Activated naive CD8-positive, alpha-beta T cell treated with anti-CD3 and anti-CD28 coated beads for 36 hours (primary cell): Measurements from ENCODE around the gene DAAM2. TPM values are rescaled to one million over a fixed set of nuclear protein-coding genes. Genes with fewer than 3 reads are reported as not detected.
A peak's percentile ranks its signal among the peaks of the same experiment; 100 is the strongest.

ENCODE experiments used
- DNase-seq: peaks from one replicate; pipeline ENCODE4 v3.0.0; 2021
- H3K27ac Mint-ChIP-seq: one replicate; pipeline ENCODE4 v1.8.0; 2022; ENCODE audit warnings: mild to moderate bottlenecking, moderate library complexity, mixed read lengths
- H3K27me3 Mint-ChIP-seq: one replicate; pipeline ENCODE4 v1.8.0; 2022; ENCODE audit warnings: mild to moderate bottlenecking, mixed read lengths
- H3K36me3 Mint-ChIP-seq: one replicate; pipeline ENCODE4 v1.8.0; 2021; ENCODE audit warnings: mild to moderate bottlenecking, mixed read lengths
- H3K4me1 Mint-ChIP-seq: one replicate; pipeline ENCODE4 v1.8.0; 2021; ENCODE audit warnings: mixed read lengths
- H3K4me3 Mint-ChIP-seq: one replicate; pipeline ENCODE4 v1.8.0; 2022; ENCODE audit warnings: mild to moderate bottlenecking, moderate library complexity, mixed read lengths
- H3K9me3 Mint-ChIP-seq: one replicate; pipeline ENCODE4 v1.8.0; 2022; ENCODE audit warnings: mixed read lengths
- total RNA-seq, 2 experiments: library from RNA; stranded (reverse); gene quantifications; one replicate each; pipeline ENCODE4 v1.2.3, GENCODE V29; 2021

Gene DAAM2
- total RNA-seq, 2 experiments from 2014 or later: not detected

DNA sequence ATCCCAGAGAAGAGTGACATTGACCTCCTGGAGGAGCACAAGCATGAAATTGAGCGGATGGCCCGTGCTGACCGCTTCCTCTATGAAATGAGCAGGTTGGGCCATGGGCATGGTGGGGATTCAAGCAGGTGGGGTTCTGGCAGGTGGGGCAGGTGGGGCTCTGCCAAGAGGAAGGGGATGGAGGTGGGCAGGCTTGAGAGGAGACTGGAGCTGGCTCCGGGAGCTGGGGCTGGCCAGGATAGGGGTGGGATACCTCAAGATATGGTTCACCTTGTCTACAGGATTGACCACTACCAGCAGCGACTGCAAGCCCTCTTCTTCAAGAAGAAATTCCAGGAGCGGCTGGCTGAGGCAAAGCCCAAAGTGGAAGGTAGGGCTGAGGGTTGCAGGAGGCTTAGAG lies 99.2 kb downstream of the DAAM2 start:
- no peaks in the 10 kb centered on the region for H3K4me1 Mint-ChIP-seq
- no peak overlapping the region for H3K4me3 Mint-ChIP-seq
- H3K36me3 Mint-ChIP-seq: no peaks in the 10 kb centered on the region

DNA sequence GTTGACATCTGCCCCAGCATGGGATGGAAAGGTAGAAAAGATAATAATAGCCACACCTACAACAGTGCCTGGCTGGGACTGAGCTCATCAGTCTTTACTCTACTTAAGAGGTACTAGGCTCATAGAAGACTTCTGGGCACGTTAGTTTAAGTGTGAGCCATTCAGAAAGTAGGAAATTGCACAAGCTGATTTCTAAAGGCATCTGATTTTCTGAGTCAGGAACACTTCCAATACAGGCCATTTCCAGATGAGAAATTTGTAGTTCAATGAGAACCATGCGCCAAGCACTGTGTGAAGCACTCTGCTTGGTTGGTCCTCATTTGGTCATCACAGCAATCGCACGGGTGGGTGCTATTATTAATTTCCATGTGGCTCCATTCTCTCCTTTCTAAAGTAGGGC lies 99.8 kb downstream of the DAAM2 start:
- H3K4me1 Mint-ChIP-seq: no peaks in the 10 kb centered on the region

More for the DNA sequence above, 99.2 kb downstream of the DAAM2 start:
- DNase-seq: no peak
- peaks cover 3% of the 10 kb centered on the region for H3K27me3 Mint-ChIP-seq
- no peak overlapping the region for H3K27ac Mint-ChIP-seq
- H3K9me3 Mint-ChIP-seq: no peaks in the 10 kb centered on the region

DNA sequence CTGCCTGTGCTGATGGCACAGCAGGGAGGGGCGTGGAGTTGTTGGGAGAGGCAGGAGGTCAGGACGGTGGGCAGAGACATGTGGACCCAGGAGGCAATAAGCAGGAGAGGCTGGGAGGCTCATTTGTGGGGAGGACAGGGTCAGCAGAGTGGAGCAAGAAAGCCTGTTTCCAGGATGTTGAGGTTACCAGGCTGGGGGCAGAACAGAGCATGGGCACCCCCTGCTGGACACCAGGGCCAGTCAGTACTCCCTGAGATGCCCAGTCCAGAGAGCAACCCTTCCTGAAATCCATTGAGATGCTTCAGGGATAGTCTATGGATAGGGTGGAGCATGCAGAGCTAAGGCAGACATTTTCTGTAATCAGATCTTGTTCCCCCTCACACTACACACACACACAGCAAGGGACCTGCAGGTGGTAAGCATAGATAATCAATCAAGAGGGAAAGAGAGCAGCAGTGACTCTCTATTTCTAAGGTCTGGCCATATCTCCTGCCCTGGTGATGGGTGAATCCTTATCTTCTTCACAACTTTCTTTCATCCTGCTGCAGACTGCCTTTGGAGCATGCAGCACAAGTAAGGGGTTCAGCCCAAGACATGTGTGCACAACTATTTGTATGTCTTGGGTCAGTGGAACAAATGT lies 100.4 kb downstream of the DAAM2 start:
- Mint-ChIP-seq H3K9me3 (no peaks in the 10 kb centered on the region), H3K27ac (no peak overlapping the region), H3K4me1 (no peaks in the 10 kb centered on the region), H3K27me3 (no peaks in the 10 kb centered on the region), H3K4me3 (no peak overlapping the region), H3K36me3 (no peaks in the 10 kb centered on the region)
- peak; percentile 13 for DNase-seq

More for the DNA sequence above, 99.8 kb downstream of the DAAM2 start:
- no peak for DNase-seq
- Mint-ChIP-seq H3K9me3 (no peaks in the 10 kb centered on the region), H3K36me3 (no peaks in the 10 kb centered on the region), H3K27ac (no peak overlapping the region), H3K27me3 (no peaks in the 10 kb centered on the region), H3K4me3 (no peak overlapping the region)

DNA sequence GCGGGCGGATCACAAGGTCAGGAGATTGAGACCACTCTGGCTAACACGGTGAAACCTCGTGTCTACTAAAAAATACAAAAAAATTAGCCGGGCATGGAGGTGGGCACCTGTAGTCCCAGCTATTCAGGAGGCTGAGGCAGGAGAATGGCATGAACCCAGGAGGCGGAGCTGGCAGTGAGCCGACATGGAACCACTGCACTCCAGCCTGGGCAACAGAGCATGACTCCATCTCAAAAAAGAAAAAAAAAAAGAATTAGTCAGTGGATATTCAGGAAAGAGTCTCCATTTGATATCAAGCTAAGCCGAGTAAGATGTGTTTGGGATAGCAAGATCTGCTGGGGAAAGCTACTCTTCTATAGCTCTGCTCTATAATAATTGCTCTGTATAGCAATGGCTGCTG lies 101.1 kb downstream of the DAAM2 start:
- no peak overlapping the region for H3K4me3 Mint-ChIP-seq
- no peaks in the 10 kb centered on the region for H3K36me3 Mint-ChIP-seq
- no peaks in the 10 kb centered on the region for H3K27me3 Mint-ChIP-seq
- H3K4me1 Mint-ChIP-seq: no peaks in the 10 kb centered on the region
- DNase-seq: no peak
- no peaks in the 10 kb centered on the region for H3K9me3 Mint-ChIP-seq
- H3K27ac Mint-ChIP-seq: no peak overlapping the region

DNA sequence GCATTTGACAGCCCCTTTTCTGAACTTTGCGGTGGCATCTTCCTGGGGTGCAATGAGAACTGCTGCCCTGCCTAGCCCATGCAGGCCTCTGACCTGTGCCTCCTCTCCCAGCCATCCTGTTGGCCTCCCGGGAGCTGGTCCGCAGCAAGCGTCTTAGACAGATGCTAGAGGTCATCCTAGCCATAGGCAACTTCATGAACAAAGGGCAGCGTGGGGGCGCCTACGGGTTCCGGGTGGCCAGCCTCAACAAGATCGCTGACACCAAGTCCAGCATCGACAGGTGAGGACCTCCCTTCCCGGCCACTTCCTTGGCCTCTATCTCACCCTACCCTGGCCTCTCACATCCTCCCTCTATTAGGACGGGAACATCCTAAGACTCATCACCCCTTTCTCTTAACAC lies 104.5 kb downstream of the DAAM2 start:
- Mint-ChIP-seq H3K9me3 (no peaks in the 10 kb centered on the region), H3K4me1 (no peaks in the 10 kb centered on the region), H3K27ac (no peak overlapping the region), H3K36me3 (no peaks in the 10 kb centered on the region), H3K4me3 (no peak overlapping the region), H3K27me3 (no peaks in the 10 kb centered on the region)
- no peak for DNase-seq

- Mint-ChIP-seq H3K4me3 (no peak overlapping the region), H3K4me1 (no peaks in the 10 kb centered on the region), H3K27me3 (no peaks in the 10 kb centered on the region), H3K27ac (no peak overlapping the region), H3K9me3 (no peaks in the 10 kb centered on the region), H3K36me3 (no peaks in the 10 kb centered on the region)
- DNase-seq: no peak
Observed at GRCh38 chr6:39897698-39898097, 105.5 kb downstream of the DAAM2 start.

DNA sequence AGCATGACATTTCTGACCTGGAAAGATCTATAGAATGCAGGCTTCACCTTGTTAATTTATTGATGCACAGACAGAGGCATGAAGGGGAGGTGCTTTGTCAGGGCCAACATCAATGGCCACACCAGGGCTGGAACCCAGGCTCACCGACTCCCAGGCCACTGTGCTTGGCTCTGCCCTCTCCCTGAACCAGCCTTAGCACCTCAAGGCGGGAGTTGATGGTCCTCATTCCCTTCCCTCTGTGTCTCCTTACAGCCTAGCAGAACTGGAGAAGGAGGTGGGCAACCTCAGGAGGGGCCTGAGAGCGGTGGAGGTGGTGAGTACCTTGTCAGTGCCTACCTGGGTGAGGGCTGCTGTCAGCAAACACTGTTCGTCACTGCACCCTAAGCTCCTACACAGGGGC lies 106.4 kb downstream of the DAAM2 start:
- Mint-ChIP-seq H3K27me3 (no peaks in the 10 kb centered on the region), H3K4me3 (no peak overlapping the region), H3K4me1 (no peaks in the 10 kb centered on the region), H3K27ac (no peak overlapping the region), H3K9me3 (no peaks in the 10 kb centered on the region), H3K36me3 (no peaks in the 10 kb centered on the region)
- no peak for DNase-seq

- no peaks in the 10 kb centered on the region for H3K36me3 Mint-ChIP-seq
- no peak overlapping the region for H3K27ac Mint-ChIP-seq
- H3K4me3 Mint-ChIP-seq: no peak overlapping the region
- no peak for DNase-seq
- no peaks in the 10 kb centered on the region for H3K27me3 Mint-ChIP-seq
- no peaks in the 10 kb centered on the region for H3K4me1 Mint-ChIP-seq
- H3K9me3 Mint-ChIP-seq: no peaks in the 10 kb centered on the region
Observed at GRCh38 chr6:39899554-39900295, 107.5 kb downstream of the DAAM2 start.

GRCh38 chr6:39901116-39901655 lies 109.0 kb downstream of the DAAM2 start:
- no peak for DNase-seq
- Mint-ChIP-seq H3K4me1 (no peaks in the 10 kb centered on the region), H3K9me3 (no peaks in the 10 kb centered on the region), H3K27ac (no peak overlapping the region), H3K27me3 (no peaks in the 10 kb centered on the region), H3K36me3 (no peaks in the 10 kb centered on the region), H3K4me3 (no peak overlapping the region)

- H3K4me3 Mint-ChIP-seq: no peak overlapping the region
- H3K27ac Mint-ChIP-seq: no peak overlapping the region
- DNase-seq: no peak
- no peaks in the 10 kb centered on the region for H3K9me3 Mint-ChIP-seq
- no peaks in the 10 kb centered on the region for H3K27me3 Mint-ChIP-seq
- no peaks in the 10 kb centered on the region for H3K36me3 Mint-ChIP-seq
- no peaks in the 10 kb centered on the region for H3K4me1 Mint-ChIP-seq
Observed at GRCh38 chr6:39901670-39902069, 109.5 kb downstream of the DAAM2 start.

GRCh38 chr6:39902136-39902535 lies 110.0 kb downstream of the DAAM2 start:
- Mint-ChIP-seq H3K4me3 (no peak overlapping the region), H3K27me3 (no peaks in the 10 kb centered on the region), H3K36me3 (no peaks in the 10 kb centered on the region), H3K4me1 (no peaks in the 10 kb centered on the region), H3K9me3 (no peaks in the 10 kb centered on the region), H3K27ac (no peak overlapping the region)
- no peak for DNase-seq

GRCh38 chr6:39902786-39903465 lies 110.8 kb downstream of the DAAM2 start:
- no peaks in the 10 kb centered on the region for H3K27me3 Mint-ChIP-seq
- no peak overlapping the region for H3K27ac Mint-ChIP-seq
- H3K4me3 Mint-ChIP-seq: no peak overlapping the region
- no peak for DNase-seq
- no peaks in the 10 kb centered on the region for H3K36me3 Mint-ChIP-seq
- no peaks in the 10 kb centered on the region for H3K4me1 Mint-ChIP-seq
- H3K9me3 Mint-ChIP-seq: no peaks in the 10 kb centered on the region

DNA sequence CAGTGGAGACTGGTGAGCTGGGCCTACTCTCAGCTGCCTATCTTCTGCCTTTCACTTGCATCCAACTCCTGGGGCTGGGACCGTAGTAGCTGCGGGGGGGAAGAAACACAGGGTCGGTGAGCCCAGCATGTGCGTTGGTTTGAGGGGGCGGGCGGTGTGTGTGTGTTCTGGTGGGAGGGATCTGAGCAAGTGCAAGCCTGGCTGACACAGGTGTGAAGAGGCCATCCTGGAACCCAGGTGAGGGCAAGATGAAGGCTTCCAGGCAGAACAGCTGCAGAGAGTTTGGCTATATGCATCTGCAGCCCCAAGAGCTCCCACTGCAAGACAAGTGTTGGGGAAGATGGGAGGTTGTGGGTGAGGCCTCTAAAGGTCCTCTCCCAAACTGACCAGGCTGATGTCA lies 111.5 kb downstream of the DAAM2 start:
- Mint-ChIP-seq H3K4me3 (no peak overlapping the region), H3K27me3 (no peaks in the 10 kb centered on the region), H3K9me3 (no peaks in the 10 kb centered on the region), H3K4me1 (no peaks in the 10 kb centered on the region), H3K27ac (no peak overlapping the region), H3K36me3 (no peaks in the 10 kb centered on the region)
- no peak for DNase-seq

DNA sequence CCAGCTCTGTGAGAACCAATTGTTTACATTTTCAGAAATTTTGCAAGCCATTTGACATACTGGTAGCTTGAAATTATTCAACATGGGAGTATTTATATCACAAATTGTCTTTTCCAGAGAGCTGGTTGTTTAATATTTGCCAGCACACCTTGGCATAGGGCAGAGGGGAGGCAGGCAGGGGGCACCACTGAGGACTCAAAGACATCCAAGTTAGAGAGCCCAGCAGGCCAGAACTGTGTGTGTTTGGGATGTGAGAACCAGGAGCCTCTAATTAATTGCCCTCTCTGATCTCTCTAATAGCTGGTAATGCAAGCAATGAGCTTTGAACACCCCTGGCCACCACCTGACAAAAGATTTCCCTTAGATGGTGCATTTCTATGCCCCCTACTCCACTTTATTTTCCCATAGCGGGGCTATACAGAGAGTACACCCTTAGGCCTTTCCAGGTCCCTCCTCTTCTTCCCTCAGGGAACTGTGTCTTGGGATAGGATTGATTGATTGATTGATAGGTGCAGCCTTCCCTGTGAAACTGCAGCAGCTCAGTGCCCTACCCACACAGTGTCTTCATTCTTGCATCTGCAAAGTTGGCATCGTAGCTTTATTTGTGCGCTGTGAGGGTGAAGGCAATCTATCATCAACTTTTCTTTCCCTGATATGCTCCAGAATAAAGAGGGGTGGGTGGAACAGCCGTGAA lies 112.9 kb downstream of the DAAM2 start:
- H3K9me3 Mint-ChIP-seq: no peaks in the 10 kb centered on the region
- H3K4me3 Mint-ChIP-seq: no peak overlapping the region
- no peak for DNase-seq
- no peak overlapping the region for H3K27ac Mint-ChIP-seq
- no peaks in the 10 kb centered on the region for H3K36me3 Mint-ChIP-seq
- H3K4me1 Mint-ChIP-seq: no peaks in the 10 kb centered on the region
- no peaks in the 10 kb centered on the region for H3K27me3 Mint-ChIP-seq

- Mint-ChIP-seq H3K4me3 (no peak overlapping the region), H3K4me1 (no peaks in the 10 kb centered on the region), H3K27ac (no peak overlapping the region), H3K9me3 (no peaks in the 10 kb centered on the region), H3K27me3 (no peaks in the 10 kb centered on the region), H3K36me3 (no peaks in the 10 kb centered on the region)
- DNase-seq: no peak
Observed at GRCh38 chr6:39905640-39905975, 113.4 kb downstream of the DAAM2 start.
